COLO668 (cell line): ENCODE data around the gene DCHS2.

ENCODE experiments used
- DNase-seq: peaks from one replicate; lab custom pipeline; 2025; ENCODE audit not compliant: unreplicated experiment; lab: John Stamatoyannopoulos, UW

DCHS2 gene

GRCh38 chr4:154320521-154320920, 171.1 kb downstream of the DCHS2 start:
- no peak for DNase-seq

- no peak for DNase-seq
These were observed 171.9 kb downstream of the DCHS2 start for GRCh38 chr4:154319736-154320135.

- no peak for DNase-seq
These were observed 174.2 kb downstream of the DCHS2 start for GRCh38 chr4:154317201-154317999.

- no peak for DNase-seq
These were observed 175.9 kb downstream of the DCHS2 start for GRCh38 chr4:154315741-154316140.

- DNase-seq: no peak
These were observed 177.4 kb downstream of the DCHS2 start for GRCh38 chr4:154314248-154314647.

- DNase-seq: no peak
These were observed 178.5 kb downstream of the DCHS2 start for GRCh38 chr4:154313004-154313585.

GRCh38 chr4:154312246-154312645, 179.4 kb downstream of the DCHS2 start:
- DNase-seq: no peak

GRCh38 chr4:154310578-154310977, 181.0 kb downstream of the DCHS2 start:
- DNase-seq: no peak

- no peak for DNase-seq
These were observed 183.4 kb downstream of the DCHS2 start for GRCh38 chr4:154308207-154308606.

GRCh38 chr4:154307451-154307850, 184.1 kb downstream of the DCHS2 start:
- DNase-seq: no peak

- DNase-seq: no peak
These were observed 186.0 kb downstream of the DCHS2 start for GRCh38 chr4:154305616-154306015.

- no peak for DNase-seq
These were observed 186.9 kb downstream of the DCHS2 start for GRCh38 chr4:154304679-154305078.

GRCh38 chr4:154294652-154295350, 196.8 kb downstream of the DCHS2 start:
- DNase-seq: no peak

GRCh38 chr4:154293427-154293826, 198.2 kb downstream of the DCHS2 start:
- DNase-seq: no peak

- no peak for DNase-seq
These were observed 199.0 kb downstream of the DCHS2 start for GRCh38 chr4:154292589-154292988.

- DNase-seq: no peak
These were observed 214.4 kb downstream of the DCHS2 start for GRCh38 chr4:154277172-154277571.

- DNase-seq: no peak
These were observed 215.1 kb downstream of the DCHS2 start for GRCh38 chr4:154276496-154276895.

- no peak for DNase-seq
These were observed 236.6 kb downstream of the DCHS2 start for GRCh38 chr4:154254999-154255398.

GRCh38 chr4:154234576-154234975, 257.0 kb downstream of the DCHS2 start:
- DNase-seq: no peak

GRCh38 chr4:154231806-154232478, 259.7 kb downstream of the DCHS2 start:
- DNase-seq: no peak

- DNase-seq: no peak
These were observed 260.9 kb downstream of the DCHS2 start for GRCh38 chr4:154230723-154231122.

- DNase-seq: no peak
These were observed 261.5 kb downstream of the DCHS2 start for GRCh38 chr4:154230091-154230490.
